ENCODE results near the gene AGFG1. TPM values are rescaled to one million over a fixed set of nuclear protein-coding genes. Genes with fewer than 3 reads are reported as not detected.

The AGFG1 gene
- total RNA-seq, 1 experiment from 2014 or later: 81.3 TPM

DNA sequence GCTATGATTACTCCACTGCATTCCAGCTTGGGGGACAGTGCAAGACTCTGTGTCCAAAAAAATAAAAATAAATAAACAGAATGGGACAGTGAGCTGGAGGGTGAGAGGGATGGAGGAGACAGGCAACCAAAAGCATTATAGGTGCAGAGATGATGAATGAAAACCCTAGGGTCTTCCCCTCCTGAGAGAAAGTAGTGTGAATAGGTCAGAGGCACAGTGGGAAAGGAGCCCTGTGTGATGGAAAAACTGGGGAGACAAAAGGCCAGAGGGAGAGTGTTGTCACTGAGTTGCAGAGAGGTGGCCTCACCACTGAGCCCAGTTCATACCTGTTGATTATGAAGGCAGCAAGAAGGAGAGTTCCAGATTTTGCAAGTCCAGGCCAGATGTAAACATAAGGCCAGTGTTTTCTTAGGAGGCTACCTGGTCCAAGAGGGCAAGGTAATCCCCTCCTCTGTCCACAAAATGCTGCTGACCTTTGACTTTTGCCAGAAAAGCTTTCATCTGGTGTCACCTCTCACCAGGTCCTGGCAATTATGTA, 17.6 kb upstream of the AGFG1 start:
- POLR2A ChIA-PET: no interaction called here

DNA sequence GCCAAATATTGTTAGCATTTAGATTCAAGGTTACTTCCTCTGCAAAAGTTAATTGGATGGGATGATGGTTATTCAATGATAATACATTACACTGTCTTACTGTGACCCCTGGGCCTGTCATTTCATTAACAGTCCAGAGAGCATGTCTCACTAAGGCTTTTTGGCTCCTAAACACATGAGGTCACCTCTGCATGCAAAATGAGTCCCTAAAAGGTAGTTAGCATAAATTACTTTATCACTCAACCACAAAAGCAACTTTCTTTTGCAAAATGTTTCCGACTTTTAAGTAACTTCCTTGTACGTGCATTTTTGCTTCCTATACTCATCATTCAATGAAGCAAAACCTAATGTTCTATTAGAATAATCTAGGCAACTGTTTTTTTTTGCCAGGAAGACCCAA, 16.8 kb upstream of the AGFG1 start:
- Mint-ChIP-seq H3K27me3 (ENCODE audit: low read depth) (no peaks in the 10 kb centered on the region), H3K4me3 (no peak overlapping the region), H3K27ac (no peak overlapping the region), H3K4me1 (peaks cover 2% of the 10 kb centered on the region; the same call in 1 of the 2 replicates), H3K9me3 (no peaks in the 10 kb centered on the region), H3K36me3 (no peaks in the 10 kb centered on the region)
- ChIA-PET CTCF (no interaction called here), POLR2A (no interaction called here)
- TF ChIP-seq RORB (CRISPR knock-in tag; IDR thresholded peaks at IDR 0.05): no peak
- no peak for TF ChIP-seq ZNF232 (CRISPR knock-in tag; IDR thresholded peaks at IDR 0.05)
- TF ChIP-seq ATF1 (CRISPR knock-in tag; IDR thresholded peaks at IDR 0.05): no peak
- TF ChIP-seq, protein P1, sequence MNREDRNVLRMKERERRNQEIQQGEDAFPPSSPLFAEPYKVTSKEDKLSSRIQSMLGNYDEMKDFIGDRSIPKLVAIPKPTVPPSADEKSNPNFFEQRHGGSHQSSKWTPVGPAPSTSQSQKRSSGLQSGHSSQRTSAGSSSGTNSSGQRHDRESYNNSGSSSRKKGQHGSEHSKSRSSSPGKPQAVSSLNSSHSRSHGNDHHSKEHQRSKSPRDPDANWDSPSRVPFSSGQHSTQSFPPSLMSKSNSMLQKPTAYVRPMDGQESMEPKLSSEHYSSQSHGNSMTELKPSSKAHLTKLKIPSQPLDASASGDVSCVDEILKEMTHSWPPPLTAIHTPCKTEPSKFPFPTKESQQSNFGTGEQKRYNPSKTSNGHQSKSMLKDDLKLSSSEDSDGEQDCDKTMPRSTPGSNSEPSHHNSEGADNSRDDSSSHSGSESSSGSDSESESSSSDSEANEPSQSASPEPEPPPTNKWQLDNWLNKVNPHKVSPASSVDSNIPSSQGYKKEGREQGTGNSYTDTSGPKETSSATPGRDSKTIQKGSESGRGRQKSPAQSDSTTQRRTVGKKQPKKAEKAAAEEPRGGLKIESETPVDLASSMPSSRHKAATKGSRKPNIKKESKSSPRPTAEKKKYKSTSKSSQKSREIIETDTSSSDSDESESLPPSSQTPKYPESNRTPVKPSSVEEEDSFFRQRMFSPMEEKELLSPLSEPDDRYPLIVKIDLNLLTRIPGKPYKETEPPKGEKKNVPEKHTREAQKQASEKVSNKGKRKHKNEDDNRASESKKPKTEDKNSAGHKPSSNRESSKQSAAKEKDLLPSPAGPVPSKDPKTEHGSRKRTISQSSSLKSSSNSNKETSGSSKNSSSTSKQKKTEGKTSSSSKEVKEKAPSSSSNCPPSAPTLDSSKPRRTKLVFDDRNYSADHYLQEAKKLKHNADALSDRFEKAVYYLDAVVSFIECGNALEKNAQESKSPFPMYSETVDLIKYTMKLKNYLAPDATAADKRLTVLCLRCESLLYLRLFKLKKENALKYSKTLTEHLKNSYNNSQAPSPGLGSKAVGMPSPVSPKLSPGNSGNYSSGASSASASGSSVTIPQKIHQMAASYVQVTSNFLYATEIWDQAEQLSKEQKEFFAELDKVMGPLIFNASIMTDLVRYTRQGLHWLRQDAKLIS (CRISPR knock-in tag; IDR thresholded peaks at IDR 0.05; ENCODE audit: borderline replicate concordance): no peak
- no peak for TF ChIP-seq ZBTB21 (CRISPR knock-in tag; IDR thresholded peaks at IDR 0.05; ENCODE audit: borderline replicate concordance)
- no peak for TF ChIP-seq CREB1 (CRISPR knock-in tag; IDR thresholded peaks at IDR 0.05)
- TF ChIP-seq ZNF671 (CRISPR knock-in tag; IDR thresholded peaks at IDR 0.05): no peak
- ATAC-seq: no peak
- DNase-seq (ENCODE audit: low spot score): no peak

More for the DNA sequence above, 17.6 kb upstream of the AGFG1 start:
- H3K9me3 Mint-ChIP-seq: no peaks in the 10 kb centered on the region
- no peaks in the 10 kb centered on the region for H3K36me3 Mint-ChIP-seq
- CTCF ChIA-PET: no interaction called here
- no peak overlapping the region for H3K4me3 Mint-ChIP-seq
- H3K27ac Mint-ChIP-seq: no peak overlapping the region
- peaks cover 2% of the 10 kb centered on the region; the same call in 1 of the 2 replicates for H3K4me1 Mint-ChIP-seq
- no peaks in the 10 kb centered on the region for H3K27me3 Mint-ChIP-seq (ENCODE audit: low read depth)
- no peak for DNase-seq (ENCODE audit: low spot score)
- ATAC-seq: peak; percentile 71
- peak; percentile 37; the same call in 1 of the 2 replicates for TF ChIP-seq GABPB1 (CRISPR knock-in tag; IDR thresholded peaks at IDR 0.05)
- TF ChIP-seq, protein P2, sequence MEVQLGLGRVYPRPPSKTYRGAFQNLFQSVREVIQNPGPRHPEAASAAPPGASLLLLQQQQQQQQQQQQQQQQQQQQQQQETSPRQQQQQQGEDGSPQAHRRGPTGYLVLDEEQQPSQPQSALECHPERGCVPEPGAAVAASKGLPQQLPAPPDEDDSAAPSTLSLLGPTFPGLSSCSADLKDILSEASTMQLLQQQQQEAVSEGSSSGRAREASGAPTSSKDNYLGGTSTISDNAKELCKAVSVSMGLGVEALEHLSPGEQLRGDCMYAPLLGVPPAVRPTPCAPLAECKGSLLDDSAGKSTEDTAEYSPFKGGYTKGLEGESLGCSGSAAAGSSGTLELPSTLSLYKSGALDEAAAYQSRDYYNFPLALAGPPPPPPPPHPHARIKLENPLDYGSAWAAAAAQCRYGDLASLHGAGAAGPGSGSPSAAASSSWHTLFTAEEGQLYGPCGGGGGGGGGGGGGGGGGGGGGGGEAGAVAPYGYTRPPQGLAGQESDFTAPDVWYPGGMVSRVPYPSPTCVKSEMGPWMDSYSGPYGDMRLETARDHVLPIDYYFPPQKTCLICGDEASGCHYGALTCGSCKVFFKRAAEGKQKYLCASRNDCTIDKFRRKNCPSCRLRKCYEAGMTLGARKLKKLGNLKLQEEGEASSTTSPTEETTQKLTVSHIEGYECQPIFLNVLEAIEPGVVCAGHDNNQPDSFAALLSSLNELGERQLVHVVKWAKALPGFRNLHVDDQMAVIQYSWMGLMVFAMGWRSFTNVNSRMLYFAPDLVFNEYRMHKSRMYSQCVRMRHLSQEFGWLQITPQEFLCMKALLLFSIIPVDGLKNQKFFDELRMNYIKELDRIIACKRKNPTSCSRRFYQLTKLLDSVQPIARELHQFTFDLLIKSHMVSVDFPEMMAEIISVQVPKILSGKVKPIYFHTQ (CRISPR knock-in tag; IDR thresholded peaks at IDR 0.05): no peak
- TF ChIP-seq, protein P3, sequence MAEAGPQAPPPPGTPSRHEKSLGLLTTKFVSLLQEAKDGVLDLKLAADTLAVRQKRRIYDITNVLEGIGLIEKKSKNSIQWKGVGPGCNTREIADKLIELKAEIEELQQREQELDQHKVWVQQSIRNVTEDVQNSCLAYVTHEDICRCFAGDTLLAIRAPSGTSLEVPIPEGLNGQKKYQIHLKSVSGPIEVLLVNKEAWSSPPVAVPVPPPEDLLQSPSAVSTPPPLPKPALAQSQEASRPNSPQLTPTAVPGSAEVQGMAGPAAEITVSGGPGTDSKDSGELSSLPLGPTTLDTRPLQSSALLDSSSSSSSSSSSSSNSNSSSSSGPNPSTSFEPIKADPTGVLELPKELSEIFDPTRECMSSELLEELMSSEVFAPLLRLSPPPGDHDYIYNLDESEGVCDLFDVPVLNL (CRISPR knock-in tag; IDR thresholded peaks at IDR 0.05; ENCODE audit: borderline replicate concordance, low read depth): no peak
- TF ChIP-seq GTF2I (CRISPR knock-in tag; conservative IDR thresholded peaks at IDR 0.05): no peak

DNA sequence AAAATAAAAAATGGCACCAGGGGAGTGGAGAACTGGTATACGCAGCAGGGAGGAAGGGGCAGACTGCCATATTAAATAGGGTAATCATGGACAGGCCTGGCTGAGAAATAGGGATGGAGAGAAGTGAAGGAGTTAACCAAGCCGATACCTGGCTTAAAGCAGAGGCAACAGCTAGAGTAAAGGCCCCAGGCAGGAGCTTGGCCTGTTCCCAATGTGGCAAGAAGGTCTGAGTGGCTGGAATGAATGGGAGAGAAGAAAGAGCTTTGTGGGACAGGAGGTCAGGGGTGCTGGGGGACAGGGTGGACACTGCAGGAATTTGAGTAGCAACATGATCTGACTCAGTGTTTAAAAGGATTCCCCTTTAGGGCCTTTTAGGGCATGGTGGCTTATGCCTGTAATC, 15.9 kb upstream of the AGFG1 start:
- ChIA-PET CTCF (no interaction called here), POLR2A (no interaction called here)
- ATAC-seq: no peak
- no peaks in the 10 kb centered on the region for H3K36me3 Mint-ChIP-seq
- H3K27ac Mint-ChIP-seq: no peak overlapping the region
- no peak overlapping the region for H3K4me3 Mint-ChIP-seq
- H3K9me3 Mint-ChIP-seq: no peaks in the 10 kb centered on the region
- H3K27me3 Mint-ChIP-seq (ENCODE audit: low read depth): no peaks in the 10 kb centered on the region
- no peak for DNase-seq (ENCODE audit: low spot score)
- TF ChIP-seq PRRX2 (CRISPR knock-in tag; IDR thresholded peaks at IDR 0.05): no peak
- TF ChIP-seq, protein P4, sequence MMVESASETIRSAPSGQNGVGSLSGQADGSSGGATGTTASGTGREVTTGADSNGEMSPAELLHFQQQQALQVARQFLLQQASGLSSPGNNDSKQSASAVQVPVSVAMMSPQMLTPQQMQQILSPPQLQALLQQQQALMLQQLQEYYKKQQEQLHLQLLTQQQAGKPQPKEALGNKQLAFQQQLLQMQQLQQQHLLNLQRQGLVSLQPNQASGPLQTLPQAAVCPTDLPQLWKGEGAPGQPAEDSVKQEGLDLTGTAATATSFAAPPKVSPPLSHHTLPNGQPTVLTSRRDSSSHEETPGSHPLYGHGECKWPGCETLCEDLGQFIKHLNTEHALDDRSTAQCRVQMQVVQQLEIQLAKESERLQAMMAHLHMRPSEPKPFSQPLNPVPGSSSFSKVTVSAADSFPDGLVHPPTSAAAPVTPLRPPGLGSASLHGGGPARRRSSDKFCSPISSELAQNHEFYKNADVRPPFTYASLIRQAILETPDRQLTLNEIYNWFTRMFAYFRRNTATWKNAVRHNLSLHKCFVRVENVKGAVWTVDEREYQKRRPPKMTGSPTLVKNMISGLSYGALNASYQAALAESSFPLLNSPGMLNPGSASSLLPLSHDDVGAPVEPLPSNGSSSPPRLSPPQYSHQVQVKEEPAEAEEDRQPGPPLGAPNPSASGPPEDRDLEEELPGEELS (CRISPR knock-in tag; IDR thresholded peaks at IDR 0.05): no peak
- TF ChIP-seq GRHL2 (CRISPR knock-in tag; IDR thresholded peaks at IDR 0.05; ENCODE audit: insufficient replicate concordance, severe bottlenecking): no peak
- no peak for TF ChIP-seq NR1H2 (CRISPR knock-in tag; IDR thresholded peaks at IDR 0.05)
- no peak for TF ChIP-seq NFATC4 (CRISPR knock-in tag; IDR thresholded peaks at IDR 0.05)
- no peak for TF ChIP-seq SP1 (CRISPR knock-in tag; conservative IDR thresholded peaks at IDR 0.05)
- TF ChIP-seq RORB (CRISPR knock-in tag; IDR thresholded peaks at IDR 0.05): no peak
- no peak for TF ChIP-seq ZNF416 (CRISPR knock-in tag; IDR thresholded peaks at IDR 0.05)
- H3K4me1 Mint-ChIP-seq: peaks cover 2% of the 10 kb centered on the region; the same call in 1 of the 2 replicates
